ENCODE measurements around the gene SLC25A21. TPM values are rescaled to one million over a fixed set of nuclear protein-coding genes. Genes with fewer than 3 reads are reported as not detected.

The SLC25A21 gene
- total and polyA plus RNA-seq, 10 of the 15 experiments (the other 5 are each of a cell fraction or from before 2014, with no cell fraction given) = 0.06 to 0.72 (median 0.17) TPM; not detected in 3

DNA sequence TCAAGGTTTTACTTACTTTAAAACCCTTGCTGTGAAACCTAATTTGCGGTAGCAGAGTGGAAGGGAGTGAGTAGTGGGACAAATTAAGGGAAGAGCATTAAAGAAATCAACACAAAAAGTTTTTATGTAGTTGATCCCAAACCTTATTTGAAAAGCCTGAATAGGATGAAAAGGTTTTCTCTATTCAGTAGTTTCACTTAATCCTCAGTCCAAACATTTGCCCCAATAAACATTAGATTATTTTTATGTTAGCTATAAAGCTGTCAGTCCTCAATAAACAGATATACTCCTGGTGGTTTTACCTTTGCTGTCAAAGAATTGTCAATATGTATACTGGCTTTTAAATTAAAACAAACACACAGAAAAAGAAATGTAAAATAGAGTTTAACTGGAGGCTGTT, 374.8 kb downstream of the SLC25A21 start:
- intact Hi-C loops (cut with micrococcal nuclease; ENCODE audit: unreplicated experiment) = no loop called here
- Histone ChIP-seq H3K4me2 (ENCODE audit: control insufficient read depth, insufficient read depth) (no peak overlapping the region), H3K4me1 (ENCODE audit: control insufficient read depth, insufficient read depth, low read length) (no peaks in the 10 kb centered on the region), H3K9ac (ENCODE audit: control insufficient read depth, insufficient read depth, low read length) (no peak overlapping the region), H3K36me3 (ENCODE audit: control insufficient read depth in 2 of 2, insufficient read depth in 2 of 2, low read length in 1 of 2) (no peaks in the 10 kb centered on the region), H4K20me1 (ENCODE audit: control insufficient read depth, insufficient read depth) (no peaks in the 10 kb centered on the region), H3K27ac (ENCODE audit: control insufficient read depth, insufficient read depth) (no peak overlapping the region), H3K4me3 (no peak overlapping the region), H2AFZ (ENCODE audit: control insufficient read depth, low read depth, low read length) (no peak overlapping the region), H3K79me2 (ENCODE audit: control insufficient read depth, insufficient read depth, low read length) (no peaks in the 10 kb centered on the region), H3K27me3 (replicated peaks in 1 of 2; ENCODE audit: control insufficient read depth in 2 of 2, insufficient read depth in 2 of 2, low read length in 1 of 2) (no peaks in the 10 kb centered on the region; a peak in 1 of 4 replicates), H3K9me3 (replicated peaks; ENCODE audit: control insufficient read depth, insufficient read depth, low read length) (no peaks in the 10 kb centered on the region)
- ChIA-PET RAD21 (ENCODE audit: unreplicated experiment) (no interaction called here), POLR2A (no interaction called here), SMC1A (ENCODE audit: uncharacterized antibody, unreplicated experiment) (interaction anchor here (1.2 to 1.6 kb wide), 3 partner anchors 9 to 114 kb away, joined by 3 to 7 read pairs (median 3); no protein-coding TSS in a partner anchor), CTCF (interaction anchor here (1.6 kb wide), 1 partner anchor 50 kb away, joined by 6 read pairs; no protein-coding TSS in a partner anchor)
- TF ChIP-seq MEF2A (IDR thresholded peaks at IDR 0.05; ENCODE audit: insufficient read depth, low read depth, low read length) (no peak), NFYA (IDR thresholded peaks at IDR 0.05; ENCODE audit: borderline replicate concordance, low read depth, low read length) (no peak), NR2F1 (conservative IDR thresholded peaks at IDR 0.05) (no peak), RFX5 (IDR thresholded peaks at IDR 0.05; ENCODE audit: low read depth, low read length) (no peak)
- TF ChIP-seq, protein P1, sequence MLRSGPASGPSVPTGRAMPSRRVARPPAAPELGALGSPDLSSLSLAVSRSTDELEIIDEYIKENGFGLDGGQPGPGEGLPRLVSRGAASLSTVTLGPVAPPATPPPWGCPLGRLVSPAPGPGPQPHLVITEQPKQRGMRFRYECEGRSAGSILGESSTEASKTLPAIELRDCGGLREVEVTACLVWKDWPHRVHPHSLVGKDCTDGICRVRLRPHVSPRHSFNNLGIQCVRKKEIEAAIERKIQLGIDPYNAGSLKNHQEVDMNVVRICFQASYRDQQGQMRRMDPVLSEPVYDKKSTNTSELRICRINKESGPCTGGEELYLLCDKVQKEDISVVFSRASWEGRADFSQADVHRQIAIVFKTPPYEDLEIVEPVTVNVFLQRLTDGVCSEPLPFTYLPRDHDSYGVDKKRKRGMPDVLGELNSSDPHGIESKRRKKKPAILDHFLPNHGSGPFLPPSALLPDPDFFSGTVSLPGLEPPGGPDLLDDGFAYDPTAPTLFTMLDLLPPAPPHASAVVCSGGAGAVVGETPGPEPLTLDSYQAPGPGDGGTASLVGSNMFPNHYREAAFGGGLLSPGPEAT (IDR thresholded peaks at IDR 0.05; ENCODE audit: low read depth) = no peak
- in situ Hi-C loops (cut with MboI) = no loop called here
- DNase-seq (ENCODE audit: low read depth, low spot score) = no peak
- no TSS peak for BruUV-seq (replicated peaks)
- ATAC-seq = no peak
- 60% methylated on average over 1 of the region's 1 CpG for WGBS (ENCODE audit: insufficient coverage, insufficient replicate concordance, low lambda C conversion rate, missing lambda C conversion rate)
- FAIRE-seq = no peak

GRCh38 chr14:36791402-36791801, 381.0 kb downstream of the SLC25A21 start:
- no peak overlapping the region for H3K4me3 ChIP-seq
- no peaks in the 10 kb centered on the region for H3K36me3 ChIP-seq (ENCODE audit: control insufficient read depth in 2 of 2, insufficient read depth in 2 of 2, low read length in 1 of 2)
- H3K4me2 ChIP-seq (ENCODE audit: control insufficient read depth, insufficient read depth) = no peak overlapping the region
- RAD21 ChIA-PET (ENCODE audit: unreplicated experiment) = no interaction called here
- POLR2A ChIA-PET = no interaction called here
- no peaks in the 10 kb centered on the region for H3K4me1 ChIP-seq (ENCODE audit: control insufficient read depth, insufficient read depth, low read length)
- ATAC-seq = no peak
- FAIRE-seq = no peak
- CTCF ChIA-PET = no interaction called here
- H2AFZ ChIP-seq (ENCODE audit: control insufficient read depth, low read depth, low read length) = no peak overlapping the region
- H3K9me3 ChIP-seq (replicated peaks; ENCODE audit: control insufficient read depth, insufficient read depth, low read length) = no peaks in the 10 kb centered on the region
- no peak overlapping the region for H3K27ac ChIP-seq (ENCODE audit: control insufficient read depth, insufficient read depth)
- H3K27me3 ChIP-seq (replicated peaks in 1 of 2; ENCODE audit: control insufficient read depth in 2 of 2, insufficient read depth in 2 of 2, low read length in 1 of 2) = no peaks in the 10 kb centered on the region; a peak in 1 of 4 replicates
- no peaks in the 10 kb centered on the region for H4K20me1 ChIP-seq (ENCODE audit: control insufficient read depth, insufficient read depth)
- DNase-seq (ENCODE audit: low read depth, low spot score) = no peak
- SMC1A ChIA-PET (ENCODE audit: uncharacterized antibody, unreplicated experiment) = interaction anchor here (1.0 kb wide), 2 partner anchors 27 to 43 kb away, joined by 3 read pairs; no protein-coding TSS in a partner anchor
- intact Hi-C loops (cut with micrococcal nuclease; ENCODE audit: unreplicated experiment) (no loop called here), in situ Hi-C loops (cut with MboI) (no loop called here)
- 45% methylated on average over 1 of the region's 1 CpG for WGBS (ENCODE audit: insufficient coverage, insufficient replicate concordance, low lambda C conversion rate, missing lambda C conversion rate)
- no peak for TF ChIP-seq GABPA (IDR thresholded peaks at IDR 0.05; ENCODE audit: low read depth)
- no peak for TF ChIP-seq SMAD1 (IDR thresholded peaks at IDR 0.05; ENCODE audit: low read depth, partially characterized antibody)
- H3K9ac ChIP-seq (ENCODE audit: control insufficient read depth, insufficient read depth, low read length) = no peak overlapping the region
- BruUV-seq (replicated peaks) = no TSS peak
- no peaks in the 10 kb centered on the region for H3K79me2 ChIP-seq (ENCODE audit: control insufficient read depth, insufficient read depth, low read length)

Measured in GM12878 (cell line).